Right hindlimb (tissue), 1 donor: ENCODE results near the gene PEMT.

Source experiments
- DNase-seq: peaks from one replicate; pipeline ENCODE4 v3.0.0-alpha.2; 2018

The PEMT gene

DNA sequence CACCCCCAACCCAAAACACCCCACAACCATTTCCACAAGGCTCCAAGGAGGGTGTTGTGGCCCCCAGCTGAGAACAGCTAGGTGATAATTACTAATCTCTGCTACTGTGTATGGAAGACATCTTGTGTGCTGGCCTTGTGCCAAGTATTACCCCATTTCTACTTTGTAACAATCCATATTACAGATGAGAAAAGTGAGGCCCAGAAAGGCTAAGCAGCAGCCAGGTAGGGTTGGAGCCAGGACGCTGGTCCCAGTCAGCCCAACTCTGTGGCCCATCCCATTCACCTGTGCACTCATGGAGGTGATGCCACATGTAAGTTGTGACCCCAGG is 12.4 kb upstream of the PEMT start:
- DNase-seq = no peak

GRCh38 chr17:17603178-17603894 is 11.8 kb upstream of the PEMT start:
- no peak for DNase-seq

DNA sequence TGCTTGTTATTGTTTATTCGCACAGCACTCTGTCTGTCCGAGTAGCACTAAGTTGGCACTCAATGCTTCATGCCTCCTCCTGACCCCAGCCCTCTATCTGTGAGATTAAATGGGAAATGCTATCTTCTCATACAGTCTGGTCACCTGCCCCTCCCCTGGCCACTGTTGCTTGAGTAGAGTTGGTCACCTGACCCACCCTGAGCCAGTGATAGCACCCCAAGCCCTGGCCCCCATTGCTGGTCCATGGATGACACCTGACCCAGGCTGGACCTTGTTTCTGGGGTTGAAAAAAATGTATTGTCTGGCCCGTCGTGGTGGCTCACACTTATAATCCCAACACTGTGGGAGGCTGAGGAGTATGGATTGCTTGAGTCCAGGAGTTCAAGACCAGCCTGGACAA is 8.5 kb upstream of the PEMT start:
- DNase-seq = no peak

- DNase-seq = no peak
These were observed 6.5 kb upstream of the PEMT start for GRCh38 chr17:17598003-17598402.

DNA sequence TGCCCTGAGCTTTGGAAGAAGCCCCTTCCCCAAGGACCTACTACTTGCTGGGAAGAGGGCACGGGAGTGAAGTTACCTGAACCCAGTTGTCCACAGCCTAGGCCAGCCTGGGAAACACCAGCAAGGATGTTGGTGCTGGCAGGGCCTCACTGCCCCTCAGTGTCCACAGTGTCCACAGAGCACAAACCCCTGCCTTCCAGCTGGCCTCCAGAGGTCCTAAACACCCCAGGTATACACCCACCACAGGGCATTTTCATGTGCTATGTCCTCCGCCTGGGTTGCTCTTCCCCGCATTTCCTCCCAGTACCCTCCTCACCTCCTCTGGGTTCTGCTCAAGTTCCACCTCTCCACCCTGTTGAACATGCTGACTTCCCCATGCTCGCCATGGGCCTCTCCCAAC is 4.2 kb upstream of the PEMT start:
- DNase-seq = no peak

DNA sequence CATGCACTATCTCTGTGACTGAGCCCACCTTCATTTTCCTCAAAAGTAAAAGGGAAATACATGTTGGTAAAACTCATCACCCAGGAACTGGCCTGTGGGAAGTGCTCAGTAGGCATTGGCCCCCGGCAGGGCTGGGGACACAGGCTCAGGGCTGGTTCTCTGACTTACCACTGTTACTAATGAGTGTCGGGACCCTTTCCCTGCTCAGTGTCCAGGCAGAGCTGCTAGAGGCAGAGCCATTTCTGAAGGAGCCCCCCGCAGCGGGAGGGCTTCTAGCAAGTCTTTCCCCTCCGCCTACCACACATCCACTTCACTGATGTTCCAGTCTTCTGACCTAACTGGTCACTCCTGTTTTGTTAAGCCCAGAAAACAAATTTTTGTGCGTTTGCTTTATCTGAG is 1.7 kb upstream of the PEMT start:
- DNase-seq = no peak

- DNase-seq = no peak
These were observed 589 bp downstream of the PEMT start for GRCh38 chr17:17590883-17591354.

- no peak for DNase-seq
These were observed 1.3 kb downstream of the PEMT start for GRCh38 chr17:17590141-17590751.

- DNase-seq = no peak
These were observed 3.7 kb downstream of the PEMT start for GRCh38 chr17:17587614-17588337.

DNA sequence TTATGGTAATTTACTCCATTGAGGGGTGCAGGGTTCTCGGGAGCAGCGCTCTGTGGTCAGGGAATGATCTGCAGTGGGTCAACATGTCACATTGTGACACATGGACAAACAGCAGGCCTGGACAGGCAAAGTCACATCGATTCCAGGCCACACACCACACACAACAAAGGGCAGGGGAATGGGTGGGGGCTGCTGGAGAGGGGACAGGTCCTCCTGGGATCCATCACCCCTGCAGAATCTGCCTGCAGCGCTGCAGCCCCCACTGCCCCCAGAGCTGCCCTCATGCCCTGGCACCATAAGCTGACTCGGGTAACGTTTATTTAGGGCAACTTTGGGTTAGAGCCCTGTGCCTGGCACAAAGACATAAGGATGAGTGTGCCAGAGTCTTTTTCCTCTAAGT is 9.1 kb downstream of the PEMT start:
- no peak for DNase-seq

GRCh38 chr17:17581509-17581908 is 10.0 kb downstream of the PEMT start:
- DNase-seq = no peak

DNA sequence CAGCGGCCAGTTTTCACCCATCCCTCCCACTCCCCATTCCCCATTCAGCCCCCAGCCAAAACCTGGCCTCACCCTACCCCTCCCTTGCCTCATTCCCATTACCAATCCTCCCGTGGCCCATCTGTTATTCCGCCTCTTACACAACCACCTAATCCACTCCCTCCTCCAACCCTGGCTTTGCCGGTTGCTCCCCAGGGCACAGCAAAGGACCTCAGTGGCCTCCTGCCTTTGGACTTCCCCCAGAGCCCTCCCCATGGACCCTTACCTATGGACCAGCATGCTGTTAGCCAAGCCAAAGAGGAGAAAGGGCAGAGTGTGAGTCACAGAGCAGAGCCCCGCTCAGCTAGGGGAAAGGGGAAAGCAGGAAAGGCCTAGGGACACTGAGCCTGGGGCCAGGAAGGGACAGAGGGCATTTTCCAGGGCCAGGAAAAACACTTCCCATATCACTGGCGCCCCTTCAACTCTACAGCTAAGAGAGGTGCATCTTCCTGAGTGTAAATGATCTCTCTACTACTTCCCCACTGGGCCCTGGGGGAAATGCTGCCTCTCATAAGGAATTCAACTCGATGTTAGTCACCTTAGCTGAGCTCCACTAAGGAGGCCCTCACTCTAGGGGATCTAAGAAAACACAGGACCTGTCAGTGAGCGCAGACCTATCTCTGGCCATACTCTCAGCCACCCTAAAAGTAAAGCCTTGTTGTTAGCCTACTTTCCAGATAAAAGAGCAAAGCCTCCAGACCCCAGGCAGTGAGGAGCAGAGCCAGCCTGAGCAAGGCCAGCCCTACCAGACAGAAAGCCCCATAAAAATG is 10.6 kb downstream of the PEMT start:
- DNase-seq = no peak

DNA sequence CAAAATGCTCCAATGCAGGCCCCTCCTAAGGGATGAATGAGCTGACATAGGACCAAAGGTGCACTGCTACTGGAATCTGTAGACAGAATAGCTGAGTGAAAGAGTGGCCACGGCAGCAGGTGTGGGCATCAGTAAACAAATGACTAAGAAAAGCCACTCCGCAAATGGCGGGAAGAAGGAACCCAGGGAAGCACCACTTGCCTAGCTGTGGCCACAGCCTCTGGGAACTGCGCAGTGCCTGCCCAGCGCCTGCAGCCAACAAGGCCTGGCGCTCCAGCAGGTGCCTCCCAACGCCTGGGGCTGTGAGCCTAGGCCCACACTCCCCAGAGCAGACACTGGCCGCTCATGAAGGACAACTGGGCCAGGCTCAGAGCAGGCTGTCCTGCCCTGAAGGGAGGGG is 11.8 kb downstream of the PEMT start:
- DNase-seq = no peak

- no peak for DNase-seq
These were observed 14.1 kb downstream of the PEMT start for GRCh38 chr17:17577373-17577772.

DNA sequence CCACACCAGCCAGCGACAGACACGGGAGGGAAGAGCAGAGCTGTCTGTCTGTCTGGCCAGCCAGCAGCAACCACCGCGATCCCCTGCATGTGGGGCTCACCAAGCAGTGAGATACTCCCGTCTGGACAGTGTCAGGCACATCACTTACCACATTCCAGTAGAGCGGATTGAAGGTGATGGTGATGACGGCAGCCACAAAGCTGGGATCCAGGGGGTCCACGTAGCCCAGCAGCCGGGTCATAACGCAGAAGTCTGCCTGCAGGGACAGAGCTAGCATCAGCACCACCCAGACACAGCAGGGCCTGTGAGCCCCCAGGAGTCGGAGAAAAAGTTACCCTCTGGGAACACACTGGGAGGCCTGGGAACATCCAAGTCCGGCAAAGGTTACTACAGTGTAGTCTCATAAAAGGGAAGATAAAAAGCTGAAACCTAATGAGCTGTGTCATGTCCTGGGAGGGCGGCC is 14.7 kb downstream of the PEMT start:
- DNase-seq = no peak

DNA sequence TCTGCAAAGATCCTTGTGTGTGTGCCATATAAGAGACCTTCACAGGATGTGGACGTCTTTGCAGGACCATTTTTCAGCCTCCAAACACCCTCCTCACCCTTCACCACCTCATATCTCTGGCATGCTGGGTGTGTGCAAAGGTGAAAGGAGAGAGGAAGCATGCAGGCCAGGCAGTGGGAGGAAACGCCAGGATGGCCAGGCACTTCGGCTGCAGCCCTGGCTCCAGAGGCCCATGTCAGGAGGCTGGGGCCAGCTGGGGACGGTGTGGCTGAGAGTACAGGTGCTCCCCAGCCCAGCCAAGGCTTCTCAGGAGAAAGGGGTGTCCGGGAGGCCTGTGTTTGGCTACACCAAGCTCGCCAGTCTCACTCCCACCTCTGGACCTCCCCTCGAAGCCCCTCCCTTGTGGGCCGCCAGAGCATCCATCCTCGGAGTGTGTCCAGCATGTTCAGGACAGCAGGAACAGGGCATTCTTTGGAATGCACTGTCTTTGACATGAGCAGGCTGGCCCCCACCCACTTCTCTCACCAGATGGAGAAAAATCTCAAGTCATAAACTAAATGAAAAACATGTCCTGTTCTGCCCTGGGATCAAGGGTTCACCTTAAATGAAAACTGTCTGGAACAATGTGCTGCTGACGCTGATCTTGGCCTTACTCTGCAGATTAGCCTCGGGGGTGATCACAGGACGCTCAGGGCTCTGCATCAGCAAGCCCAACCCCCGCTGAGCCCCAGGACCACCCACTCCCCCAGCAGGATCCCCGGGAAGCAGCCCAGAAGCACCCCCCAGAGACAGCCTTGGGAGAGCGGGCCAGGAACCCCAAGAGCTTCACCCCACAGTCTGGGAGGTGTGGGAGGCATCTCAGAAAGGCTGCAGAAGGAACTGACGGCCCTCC is 15.9 kb downstream of the PEMT start:
- no peak for DNase-seq

GRCh38 chr17:17573912-17574311 is 17.6 kb downstream of the PEMT start:
- no peak for DNase-seq

GRCh38 chr17:17572010-17572785 is 19.3 kb downstream of the PEMT start:
- no peak for DNase-seq

DNA sequence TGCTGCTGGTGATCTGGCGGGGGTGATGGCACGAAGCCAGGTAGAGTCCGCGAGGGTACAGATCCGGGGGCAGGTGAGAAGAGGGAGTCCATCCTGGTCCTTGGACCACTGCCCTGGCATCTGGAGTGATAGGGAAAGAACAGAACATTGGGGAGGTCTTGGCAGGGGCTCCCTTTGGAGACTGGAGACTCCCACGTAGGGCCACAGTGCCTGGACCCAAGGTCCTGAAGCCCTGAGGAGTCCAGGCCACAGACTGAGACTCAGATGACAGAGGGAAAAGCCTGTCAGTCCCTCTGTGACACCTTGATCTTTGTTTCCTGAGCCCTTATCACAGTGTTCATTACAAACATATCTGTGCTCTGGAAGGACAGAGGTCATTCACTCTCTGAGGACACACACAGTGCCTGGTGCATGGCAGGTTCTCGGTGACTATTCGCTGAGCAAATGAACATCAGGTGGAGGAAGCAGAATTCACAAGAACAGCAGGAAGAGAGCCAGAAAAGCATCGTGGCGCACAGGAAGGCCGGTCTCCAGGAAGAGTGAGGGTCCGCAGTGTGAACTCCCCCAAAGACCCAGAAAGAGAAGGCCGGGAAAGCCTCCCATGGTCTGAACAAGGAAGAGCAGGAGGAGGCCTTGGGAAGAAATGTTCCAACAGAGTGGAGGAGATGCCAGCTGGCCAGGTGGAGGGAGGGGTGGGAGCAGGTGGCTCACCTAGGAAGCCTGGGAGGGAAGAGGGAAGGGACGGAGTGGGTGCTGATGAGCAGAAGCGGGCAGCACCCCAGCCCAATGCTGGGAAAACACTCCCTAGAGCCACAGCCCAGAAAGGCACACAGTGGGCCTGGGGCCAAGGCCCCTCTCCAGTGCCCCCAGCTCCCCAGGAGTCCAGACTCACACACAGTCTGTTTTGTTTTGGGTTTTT is 20.5 kb downstream of the PEMT start:
- no peak for DNase-seq

- DNase-seq = no peak
These were observed 21.2 kb downstream of the PEMT start for GRCh38 chr17:17570140-17570797.
